Stimulated activated CD8-positive, alpha-beta memory T cell treated with anti-CD3 and anti-CD28 coated beads, Interleukin-15, amount 100 ng/mL, for 1 hour (primary cell): ENCODE measurements around the gene PDIK1L.

ENCODE experiments used
- DNase-seq: peaks from one replicate; pipeline ENCODE4 v3.0.0-alpha.2; 2020; ENCODE audit warnings: low read depth

PDIK1L gene

GRCh38 chr1:26155370-26156284 is 44.0 kb downstream of the PDIK1L start:
- no peak for DNase-seq

- no peak for DNase-seq
Observed at GRCh38 chr1:26156285-26157038, 44.8 kb downstream of the PDIK1L start.

DNA sequence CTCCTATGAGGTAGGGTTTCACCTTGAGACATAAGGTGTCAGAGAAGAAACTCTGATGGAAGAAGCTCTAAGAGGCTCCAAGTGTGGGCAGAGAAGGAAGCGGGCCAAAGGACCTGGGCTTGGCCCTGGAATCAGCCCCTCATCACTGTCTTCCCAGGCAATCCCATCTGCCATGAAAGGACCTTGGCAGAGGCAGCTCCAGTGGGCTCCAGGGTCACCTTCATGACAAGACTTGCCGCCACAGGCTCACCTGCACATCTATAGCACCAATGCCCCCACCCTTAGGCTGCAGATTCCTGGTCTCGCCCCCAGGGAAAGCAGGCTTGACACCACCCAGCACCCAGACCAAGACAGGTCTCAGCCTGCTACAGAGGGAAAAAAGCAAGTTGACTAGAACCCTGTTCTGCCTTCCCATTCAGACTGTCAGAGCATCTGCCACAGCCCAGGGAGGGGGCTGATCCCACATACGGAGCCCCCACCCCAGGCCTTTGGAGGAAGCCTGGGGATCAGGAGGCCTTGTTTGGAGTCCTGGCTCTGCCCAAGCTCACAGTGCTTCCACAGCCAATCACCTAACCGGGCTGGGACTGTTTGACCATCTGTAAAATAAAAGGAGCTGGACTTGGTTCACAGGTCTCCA is 46.8 kb downstream of the PDIK1L start:
- DNase-seq = no peak

DNA sequence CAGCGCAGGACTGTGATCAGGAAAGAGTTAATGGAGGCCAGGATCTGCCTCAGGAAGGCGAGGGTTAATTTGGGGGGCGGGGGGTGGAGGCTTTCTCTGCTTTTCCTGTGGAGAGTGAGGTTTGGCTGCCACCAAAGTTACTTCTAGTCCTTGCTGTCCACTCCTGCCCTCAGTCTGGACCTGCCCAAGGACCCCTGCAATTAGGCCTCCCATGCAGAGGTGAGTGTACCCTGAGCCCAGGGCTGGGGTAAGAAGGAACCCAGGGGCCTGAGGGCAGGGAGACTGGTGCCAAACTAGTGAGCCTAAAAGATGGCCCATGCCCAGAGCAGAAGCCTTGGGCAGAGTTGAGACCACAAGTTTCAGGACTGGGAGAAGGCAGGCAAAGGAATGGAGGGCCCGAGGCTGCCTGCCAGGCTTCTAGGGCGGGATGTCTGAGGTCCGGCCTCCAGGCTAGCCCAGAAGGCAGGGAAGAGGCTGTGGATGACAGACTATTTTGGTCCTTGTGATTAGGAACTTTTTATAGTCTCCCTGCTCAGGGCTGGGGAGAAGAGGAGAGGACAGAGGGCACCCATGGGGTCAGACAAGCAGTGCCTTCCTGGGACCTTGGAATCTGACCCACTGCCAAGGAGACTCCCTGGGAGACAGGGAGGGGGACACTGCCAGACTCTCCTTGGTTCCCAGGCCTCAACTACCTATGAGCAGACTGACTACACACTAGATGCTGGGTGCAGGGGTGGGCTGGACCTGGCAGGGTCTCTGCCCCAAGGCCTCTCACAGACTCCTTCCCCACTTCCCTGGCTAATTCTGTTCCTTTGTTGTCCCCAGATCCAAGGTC is 47.5 kb downstream of the PDIK1L start, which contains the start of gene FAM110D:
Gene FAM110D (plus strand): TSS at position 172 of the 835 bp plus-strand sequence. CDS start 2,213 bp downstream, outside the sequence.
- no peak for DNase-seq

GRCh38 chr1:26159743-26160039 is 48.1 kb downstream of the PDIK1L start:
- DNase-seq = no peak

- no peak for DNase-seq
Observed at GRCh38 chr1:26160527-26161414, 49.1 kb downstream of the PDIK1L start.

DNA sequence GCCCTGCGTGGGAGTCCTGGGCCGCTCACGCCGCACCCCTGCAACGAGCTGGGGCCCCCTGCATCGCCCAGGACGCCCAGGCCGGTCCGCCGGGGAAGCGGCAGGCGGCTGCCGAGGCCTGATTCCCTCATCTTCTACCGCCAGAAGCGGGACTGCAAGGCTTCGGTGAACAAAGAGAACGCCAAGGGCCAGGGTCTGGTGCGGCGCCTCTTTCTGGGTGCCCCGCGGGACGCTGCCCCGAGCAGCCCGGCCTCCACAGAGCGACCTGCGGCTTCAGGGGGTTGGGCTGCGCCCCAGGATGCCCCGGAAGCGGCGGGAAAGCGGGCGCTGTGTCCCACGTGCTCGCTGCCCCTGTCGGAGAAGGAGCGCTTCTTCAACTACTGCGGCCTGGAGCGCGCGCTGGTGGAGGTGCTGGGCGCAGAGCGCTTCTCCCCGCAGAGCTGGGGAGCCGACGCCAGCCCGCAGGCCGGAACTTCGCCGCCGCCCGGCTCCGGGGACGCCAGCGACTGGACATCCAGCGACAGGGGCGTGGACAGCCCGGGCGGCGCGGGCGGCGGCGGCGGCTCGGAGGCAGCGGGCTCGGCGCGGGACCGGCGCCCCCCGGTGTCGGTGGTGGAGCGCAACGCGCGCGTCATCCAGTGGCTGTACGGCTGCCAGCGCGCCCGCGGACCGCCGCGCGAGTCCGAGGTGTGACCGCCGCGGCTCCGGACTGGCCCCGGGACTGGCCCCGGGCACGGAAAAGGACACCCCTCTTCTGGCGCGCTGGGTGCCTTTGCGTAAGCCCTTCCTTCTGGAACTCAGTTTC is 50.0 kb downstream of the PDIK1L start:
- no peak for DNase-seq

DNA sequence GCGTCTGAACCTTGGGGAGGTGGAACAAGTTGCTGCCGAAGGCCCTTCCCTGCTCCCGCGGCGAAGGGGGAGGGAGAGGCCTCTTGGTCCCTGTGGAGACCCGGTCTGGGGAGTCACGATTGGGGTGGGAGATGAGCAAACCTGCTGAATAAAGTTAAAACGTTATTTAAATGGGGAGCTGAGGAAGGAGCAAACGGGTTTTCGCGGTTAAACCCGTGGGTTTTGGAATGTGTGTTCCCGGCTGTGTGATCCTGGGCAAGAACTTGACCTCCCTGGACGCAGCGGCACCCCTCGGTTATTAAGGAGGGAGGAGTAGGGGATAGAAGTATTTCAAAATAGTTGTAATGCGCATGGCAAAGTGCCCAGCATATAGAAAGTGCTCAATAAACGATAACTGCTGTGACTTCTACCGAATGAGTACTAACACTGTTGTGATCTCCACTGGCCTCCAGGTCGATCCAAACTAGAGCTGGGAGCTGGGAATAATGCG is 50.6 kb downstream of the PDIK1L start:
- no peak for DNase-seq

- DNase-seq = no peak
Observed at GRCh38 chr1:26163684-26164035, 52.0 kb downstream of the PDIK1L start.

GRCh38 chr1:26164036-26164860 is 52.6 kb downstream of the PDIK1L start:
- no peak for DNase-seq

DNA sequence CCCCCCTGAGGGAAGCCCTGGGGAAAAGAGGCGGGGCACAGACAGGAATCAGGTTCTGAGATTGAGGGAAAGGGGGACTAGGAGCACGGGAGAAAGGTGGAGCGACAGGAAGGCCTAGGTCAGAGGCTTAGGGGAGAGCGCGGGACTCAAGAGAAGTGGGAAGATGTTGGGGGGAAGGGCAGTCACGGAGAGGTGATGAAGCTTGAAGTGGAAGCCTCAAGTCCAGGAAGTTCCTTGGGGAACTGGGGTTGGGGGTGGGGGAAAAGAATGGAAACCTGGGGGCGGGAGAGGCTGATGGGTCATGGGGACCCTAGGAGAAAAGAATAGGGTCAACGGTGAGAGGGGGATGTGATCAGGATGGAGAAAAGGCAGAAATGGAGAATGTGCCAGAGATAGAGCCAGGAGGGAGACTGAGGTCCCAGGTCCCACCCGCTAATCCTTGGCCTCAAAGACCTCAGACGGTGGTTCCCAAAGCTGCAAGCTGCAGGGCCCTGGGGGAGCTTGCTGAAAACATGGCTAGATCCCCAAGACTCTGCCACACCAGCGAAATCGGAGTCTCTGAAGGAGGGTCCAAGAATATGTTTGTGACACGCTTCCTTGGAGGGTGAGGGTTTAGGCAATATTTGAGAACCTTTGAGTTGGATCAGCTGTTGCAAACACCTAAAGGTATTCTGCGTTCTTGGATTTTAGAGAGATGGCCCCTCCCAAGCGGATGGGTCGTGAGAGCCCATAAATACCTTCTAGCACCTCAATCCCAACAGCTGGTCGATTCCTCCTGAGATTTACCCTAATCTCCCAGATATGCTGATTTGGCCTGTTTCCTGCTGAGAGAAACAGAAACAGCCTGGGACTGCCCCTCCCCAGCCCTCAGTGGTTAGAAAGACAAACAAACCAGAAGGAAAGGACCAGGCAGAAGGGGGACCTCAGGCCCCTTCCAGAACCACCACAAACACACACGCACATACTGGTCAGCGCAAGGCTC is 53.5 kb downstream of the PDIK1L start:
- no peak for DNase-seq

DNA sequence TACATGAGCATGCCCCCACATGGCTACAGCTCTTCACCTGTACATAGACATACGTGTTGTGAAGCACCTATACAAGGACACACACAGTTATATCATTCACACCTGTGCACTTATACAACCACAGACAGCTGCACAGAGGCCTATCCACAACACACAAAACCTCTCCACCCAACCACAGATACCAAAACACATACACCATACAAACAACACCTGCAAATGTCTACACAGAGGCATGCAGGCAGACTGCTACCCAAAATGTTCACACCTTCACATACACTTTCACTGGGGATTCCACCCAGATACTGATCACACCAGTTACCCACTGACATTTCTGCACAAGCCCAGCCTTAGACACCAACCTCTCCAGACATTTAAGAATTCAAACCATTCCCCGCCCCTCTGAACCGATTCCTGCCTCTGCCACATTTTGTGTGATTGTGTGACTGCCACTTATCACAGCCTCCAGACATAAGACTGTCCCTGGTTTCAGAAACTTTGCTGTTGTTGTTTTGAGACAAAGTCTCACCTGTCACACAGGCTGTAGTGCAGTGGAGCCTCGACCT is 55.2 kb downstream of the PDIK1L start:
- DNase-seq = no peak

GRCh38 chr1:26168410-26169197 is 57.0 kb downstream of the PDIK1L start, which contains the start of gene C1orf232:
TSS of gene C1orf232 (minus strand) at chr1:26168963. CDS start at chr1:26168499, 464 bp downstream.
- DNase-seq = no peak

DNA sequence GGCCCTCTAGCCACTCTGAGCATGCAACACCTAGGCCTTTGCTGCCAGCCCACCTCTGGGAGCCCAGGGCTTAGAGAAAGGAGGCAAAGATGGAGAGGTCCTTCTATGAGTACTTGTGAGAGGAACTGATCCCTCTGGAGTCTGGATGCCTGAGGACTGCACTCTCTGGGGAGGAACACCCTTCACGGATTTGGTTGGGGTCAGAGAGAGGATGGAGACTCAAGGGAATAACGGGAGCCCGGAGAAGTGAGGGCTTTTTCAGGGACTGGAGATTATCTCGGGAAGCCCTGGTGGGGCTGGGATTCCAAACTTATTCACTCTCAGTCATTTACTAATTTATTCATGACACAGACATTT is 57.6 kb downstream of the PDIK1L start:
- DNase-seq = no peak

DNA sequence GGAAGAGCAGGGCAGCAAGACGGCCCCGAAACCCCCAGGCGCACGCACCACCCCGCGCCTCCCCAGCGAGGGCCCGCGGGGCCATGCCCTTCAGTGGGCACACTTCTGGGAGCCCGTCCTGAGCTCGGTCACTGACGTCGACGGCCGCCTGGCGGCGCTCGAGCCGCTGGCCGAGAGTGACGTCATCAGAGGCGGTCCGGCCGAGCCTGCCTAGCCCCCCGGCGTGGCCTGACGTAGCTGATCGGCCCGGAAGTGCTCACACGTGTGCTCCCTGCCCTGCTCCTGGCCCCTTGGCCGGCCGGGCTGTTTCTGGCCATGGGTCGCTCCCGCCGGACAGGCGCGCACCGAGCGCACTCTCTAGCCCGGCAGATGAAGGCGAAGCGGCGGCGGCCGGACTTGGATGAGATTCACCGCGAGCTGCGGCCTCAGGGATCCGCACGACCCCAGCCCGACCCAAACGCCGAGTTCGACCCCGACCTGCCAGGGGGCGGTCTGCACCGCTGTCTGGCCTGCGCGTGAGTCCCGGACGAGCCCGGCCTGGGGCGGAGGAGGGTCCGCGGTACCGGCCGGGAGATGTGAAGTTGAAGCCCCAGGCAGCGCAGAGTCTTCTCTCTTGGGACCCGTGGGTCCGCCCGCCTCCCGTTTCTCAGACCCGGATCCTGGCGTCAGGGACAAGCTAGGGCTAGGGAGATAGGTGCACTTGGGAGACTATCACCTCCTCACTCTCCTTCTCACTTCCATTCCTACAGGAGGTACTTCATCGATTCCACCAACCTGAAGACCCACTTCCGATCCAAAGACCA is 58.2 kb downstream of the PDIK1L start, which contains the start of gene ZNF593:
Gene ZNF593 (plus strand): TSS at position 240 of the 803 bp plus-strand sequence. CDS start 76 bp downstream, at position 316.
- DNase-seq = peak; percentile 70

DNA sequence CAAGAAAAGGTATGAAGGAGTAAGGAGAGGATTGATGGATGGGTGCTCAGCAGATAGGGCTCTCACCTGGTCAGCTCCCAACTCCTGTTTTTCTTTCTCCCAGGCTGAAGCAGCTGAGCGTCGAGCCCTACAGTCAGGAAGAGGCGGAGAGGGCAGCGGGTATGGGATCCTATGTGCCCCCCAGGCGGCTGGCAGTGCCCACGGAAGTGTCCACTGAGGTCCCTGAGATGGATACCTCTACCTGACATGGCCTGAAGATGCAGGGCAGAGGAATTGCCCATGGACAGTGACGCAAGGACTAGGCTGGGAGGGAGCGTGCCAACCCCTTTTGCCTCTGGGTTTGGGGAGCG is 58.8 kb downstream of the PDIK1L start:
- no peak for DNase-seq
